Glutamatergic neuron (in vitro differentiated cells): ENCODE measurements around the gene RGL1. TPM values are rescaled to one million over a fixed set of nuclear protein-coding genes. Genes with fewer than 3 reads are reported as not detected.

ENCODE experiments used
- DNase-seq: peaks from one replicate; pipeline ENCODE4 v3.0.0; 2022
- H3K27ac Mint-ChIP-seq: one replicate; pipeline ENCODE4 v1.8.0; 2020; ENCODE audit warnings: mild to moderate bottlenecking, mixed read lengths, inconsistent platforms; ENCODE audit not compliant: unreplicated experiment
- H3K27me3 Mint-ChIP-seq: one replicate; pipeline ENCODE4 v1.8.0; 2020; ENCODE audit warnings: mild to moderate bottlenecking, moderate library complexity, mixed read lengths, inconsistent platforms; ENCODE audit not compliant: unreplicated experiment
- H3K36me3 Mint-ChIP-seq: one replicate; pipeline ENCODE4 v1.8.0; 2020; ENCODE audit warnings: mild to moderate bottlenecking, mixed read lengths, inconsistent platforms; ENCODE audit not compliant: unreplicated experiment
- H3K4me1 Mint-ChIP-seq: one replicate; pipeline ENCODE4 v1.8.0; 2020; ENCODE audit warnings: mild to moderate bottlenecking, low read depth, mixed read lengths, inconsistent platforms; ENCODE audit not compliant: unreplicated experiment
- H3K4me3 Mint-ChIP-seq: one replicate; pipeline ENCODE4 v1.8.0; 2020; ENCODE audit warnings: mild to moderate bottlenecking, mixed read lengths, inconsistent platforms; ENCODE audit not compliant: unreplicated experiment
- H3K9me3 Mint-ChIP-seq: one replicate; pipeline ENCODE4 v1.8.0; 2020; ENCODE audit warnings: mild to moderate bottlenecking, moderate library complexity, mixed read lengths, inconsistent platforms; ENCODE audit not compliant: unreplicated experiment
- total RNA-seq: library from RNA; stranded (reverse); fragmentation: NEBNext Ultra II Directional; extraction: Animal tissue kit (Norgen Biotek cat#: 25700); gene quantifications from one replicate; pipeline ENCODE4 v1.2.1, GENCODE V29; 2021; ENCODE audit not compliant: unreplicated experiment
- TF ChIP-seq, protein P1 (sequence below): fragments of 200-600 bp; sonication (generic); IDR thresholded peaks from one replicate; pipeline ENCODE4 v1.5.0; 2021; ENCODE audit not compliant: partially characterized antibody, unreplicated experiment

Gene RGL1
- total RNA-seq, 1 donor from 2014 or later, result 4.9 TPM

DNA sequence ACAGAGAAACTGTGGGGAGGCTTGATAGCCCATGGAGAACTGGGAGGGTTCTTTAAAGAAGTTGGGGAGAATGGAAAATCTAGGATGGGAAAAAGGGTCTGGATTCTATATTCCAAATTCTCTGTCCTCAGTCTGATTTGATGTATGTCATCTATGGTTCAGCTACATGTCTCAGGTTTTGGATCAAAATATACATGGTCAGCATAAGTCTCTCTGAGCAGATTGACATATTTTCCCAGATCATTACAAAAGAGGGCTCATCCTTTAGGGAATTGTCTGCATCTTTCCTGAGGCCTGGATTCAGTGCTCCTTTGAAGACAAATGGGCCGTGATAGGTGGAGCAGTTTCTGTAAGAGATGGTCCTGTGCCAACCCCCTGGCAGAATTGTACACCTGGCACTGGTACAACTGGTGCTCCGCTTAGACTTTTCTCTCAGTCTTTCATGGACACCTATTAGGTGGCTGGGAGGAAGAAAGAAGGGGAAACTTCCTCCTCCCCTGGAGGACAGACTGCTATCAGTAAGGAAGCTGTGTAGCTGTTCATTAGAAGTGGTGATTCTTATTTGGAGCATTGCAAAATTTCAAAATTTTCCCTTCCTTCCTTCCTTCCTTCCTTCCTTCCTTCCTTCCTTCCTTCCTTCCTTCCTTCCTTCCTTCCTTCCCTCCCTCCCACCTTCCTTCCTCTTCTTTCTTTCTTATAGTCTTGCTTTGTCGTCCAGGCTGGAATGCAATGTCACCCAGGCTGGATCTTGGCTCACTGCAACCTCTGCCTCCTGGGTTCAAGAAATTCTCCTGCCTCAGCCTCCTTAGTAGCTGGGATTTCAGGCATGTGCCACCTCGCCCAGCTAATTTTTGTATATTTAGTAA, 26.1 kb upstream of the RGL1 start:
- no peaks in the 10 kb centered on the region for H3K27me3 Mint-ChIP-seq
- DNase-seq, result no peak
- peaks cover 3% of the 10 kb centered on the region for H3K4me1 Mint-ChIP-seq
- no peak overlapping the region for H3K4me3 Mint-ChIP-seq
- no peak overlapping the region for H3K27ac Mint-ChIP-seq
- H3K36me3 Mint-ChIP-seq, result peaks cover 12% of the 10 kb centered on the region
- H3K9me3 Mint-ChIP-seq, result peaks cover 8% of the 10 kb centered on the region
- TF ChIP-seq, protein P1, sequence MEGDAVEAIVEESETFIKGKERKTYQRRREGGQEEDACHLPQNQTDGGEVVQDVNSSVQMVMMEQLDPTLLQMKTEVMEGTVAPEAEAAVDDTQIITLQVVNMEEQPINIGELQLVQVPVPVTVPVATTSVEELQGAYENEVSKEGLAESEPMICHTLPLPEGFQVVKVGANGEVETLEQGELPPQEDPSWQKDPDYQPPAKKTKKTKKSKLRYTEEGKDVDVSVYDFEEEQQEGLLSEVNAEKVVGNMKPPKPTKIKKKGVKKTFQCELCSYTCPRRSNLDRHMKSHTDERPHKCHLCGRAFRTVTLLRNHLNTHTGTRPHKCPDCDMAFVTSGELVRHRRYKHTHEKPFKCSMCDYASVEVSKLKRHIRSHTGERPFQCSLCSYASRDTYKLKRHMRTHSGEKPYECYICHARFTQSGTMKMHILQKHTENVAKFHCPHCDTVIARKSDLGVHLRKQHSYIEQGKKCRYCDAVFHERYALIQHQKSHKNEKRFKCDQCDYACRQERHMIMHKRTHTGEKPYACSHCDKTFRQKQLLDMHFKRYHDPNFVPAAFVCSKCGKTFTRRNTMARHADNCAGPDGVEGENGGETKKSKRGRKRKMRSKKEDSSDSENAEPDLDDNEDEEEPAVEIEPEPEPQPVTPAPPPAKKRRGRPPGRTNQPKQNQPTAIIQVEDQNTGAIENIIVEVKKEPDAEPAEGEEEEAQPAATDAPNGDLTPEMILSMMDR, result no peak

DNA sequence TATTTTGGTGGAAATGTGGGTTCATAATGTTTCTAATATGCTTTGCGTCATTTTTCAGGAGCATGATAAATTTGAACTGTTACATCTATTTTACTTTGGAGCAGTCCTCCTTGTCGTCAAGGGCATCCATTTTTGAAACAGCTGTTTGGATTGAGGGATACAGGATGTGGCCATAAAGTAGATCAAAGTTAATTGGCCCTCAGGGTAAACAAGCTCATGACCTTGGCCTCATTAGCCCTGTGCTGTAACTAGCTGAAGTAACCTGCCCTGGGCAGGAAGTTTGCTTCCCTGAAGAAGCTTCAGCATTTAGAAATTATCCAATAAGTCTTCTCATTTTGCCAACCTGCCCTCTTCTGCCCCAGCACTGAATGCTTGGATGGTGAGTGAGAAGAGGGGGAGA, 24.8 kb upstream of the RGL1 start:
- TF ChIP-seq, protein P1, result no peak
- H3K4me3 Mint-ChIP-seq, result no peak overlapping the region
- no peak overlapping the region for H3K27ac Mint-ChIP-seq
- H3K4me1 Mint-ChIP-seq, result peaks cover 6% of the 10 kb centered on the region
- DNase-seq, result no peak
- H3K36me3 Mint-ChIP-seq, result peaks cover 2% of the 10 kb centered on the region
- peaks cover under 1% of the 10 kb centered on the region for H3K9me3 Mint-ChIP-seq
- H3K27me3 Mint-ChIP-seq, result no peaks in the 10 kb centered on the region

DNA sequence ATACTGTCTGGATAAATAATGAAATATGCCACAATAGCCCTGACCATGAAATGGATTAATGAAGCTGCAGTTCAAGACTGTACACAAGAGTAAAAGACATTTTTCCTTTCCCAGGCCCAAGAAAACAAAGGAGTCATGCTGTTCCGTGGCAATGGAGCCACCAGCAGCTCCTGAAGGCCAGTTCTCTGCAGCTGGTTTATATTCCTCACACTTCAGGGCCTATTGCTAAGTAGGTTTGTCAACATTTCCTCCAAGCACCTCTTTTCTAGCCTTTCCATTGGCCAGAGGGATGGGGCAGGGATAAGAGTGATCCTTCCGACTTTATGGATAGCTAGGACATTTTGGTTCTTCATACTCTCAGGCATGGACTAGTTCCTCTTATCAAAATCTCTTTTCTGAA, 24.2 kb upstream of the RGL1 start:
- TF ChIP-seq, protein P1, result no peak
- Mint-ChIP-seq H3K27me3 (no peaks in the 10 kb centered on the region), H3K9me3 (no peaks in the 10 kb centered on the region), H3K4me1 (peaks cover 6% of the 10 kb centered on the region), H3K4me3 (no peak overlapping the region), H3K27ac (no peak overlapping the region), H3K36me3 (no peaks in the 10 kb centered on the region)
- DNase-seq, result no peak

DNA sequence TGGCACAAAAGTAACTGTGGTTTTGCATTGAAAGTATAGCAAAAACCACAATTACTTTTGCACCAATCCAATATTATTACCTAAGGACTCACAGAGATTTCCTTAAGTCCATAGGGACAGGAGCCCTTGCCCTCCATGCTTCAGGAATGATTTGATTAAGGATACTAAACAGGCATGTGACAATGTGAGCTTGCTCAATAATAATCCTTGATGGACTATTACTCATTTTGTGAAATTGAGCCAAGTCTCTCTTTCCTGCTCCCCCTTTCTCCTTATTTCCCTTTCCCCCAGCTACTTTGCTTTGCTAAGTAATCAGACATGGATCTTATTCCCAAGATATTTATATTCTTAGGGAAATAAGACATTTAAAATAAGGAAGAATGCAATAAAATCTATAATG, 21.6 kb upstream of the RGL1 start:
- Mint-ChIP-seq H3K9me3 (no peaks in the 10 kb centered on the region), H3K27ac (no peak overlapping the region), H3K4me1 (peaks cover 6% of the 10 kb centered on the region)

More for the DNA sequence above, 21.6 kb upstream of the RGL1 start:
- Mint-ChIP-seq H3K4me3 (no peak overlapping the region), H3K27me3 (no peaks in the 10 kb centered on the region), H3K36me3 (no peaks in the 10 kb centered on the region)
- DNase-seq, result no peak
- TF ChIP-seq, protein P1, result no peak
